ENCODE results near the gene MUCL1. TPM values are rescaled to one million over a fixed set of nuclear protein-coding genes. Genes with fewer than 3 reads are reported as not detected.

Gene MUCL1
- total RNA-seq, 1 experiment from 2014 or later: not detected

DNA sequence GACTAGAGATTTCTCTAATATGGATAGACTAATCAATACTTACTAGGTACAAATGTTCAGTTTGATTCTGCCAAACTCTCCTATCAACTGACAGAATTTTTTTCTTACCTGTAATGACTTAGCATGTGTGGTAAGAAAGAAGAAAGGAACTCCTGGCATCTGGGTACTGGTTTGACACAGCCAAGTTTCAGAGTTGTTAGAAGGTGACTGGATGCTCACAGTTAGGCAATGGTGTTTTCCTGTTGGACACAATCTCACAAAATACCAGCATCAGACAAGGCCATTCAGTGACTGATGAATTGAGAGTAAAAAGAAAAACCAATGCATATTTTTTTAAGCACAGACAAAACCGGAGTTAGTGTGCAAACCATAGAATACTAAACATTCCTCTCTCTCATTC is 4.2 kb downstream of the MUCL1 start:
- POLR2A ChIA-PET: no interaction called here
- Histone ChIP-seq H3K27me3 (ENCODE audit: control insufficient read depth, insufficient read depth, low read length) (peaks cover 11% of the 10 kb centered on the region), H3K4me3 (ENCODE audit: low read depth in 2 of 2, low read length in 2 of 2) (no peak overlapping the region), H3K9me3 (ENCODE audit: control insufficient read depth, insufficient read depth, low read depth, low read length) (no peaks in the 10 kb centered on the region), H3K36me3 (ENCODE audit: control insufficient read depth, insufficient read depth, low read length) (no peaks in the 10 kb centered on the region), H3K4me1 (ENCODE audit: control insufficient read depth, insufficient read depth, low read length) (no peaks in the 10 kb centered on the region), H3K27ac (ENCODE audit: low read length) (no peak overlapping the region)
- in situ Hi-C loops (cut with HindIII; ENCODE audit: low pct_unique_long_range_greater_than_20kb, low sequenced_read_pairs) (no loop called here), intact Hi-C loops (cut with micrococcal nuclease; ENCODE audit: unreplicated experiment) (loop anchor here (10.0 kb wide), 1 partner anchor 216 kb away; no protein-coding TSS in a partner anchor)
- CTCF ChIA-PET: no interaction called here
- no TSS peak for BruUV-seq (replicated peaks)
- no peak for ATAC-seq
- no peak for DNase-seq (ENCODE audit: low read depth, low spot score)
- TF ChIP-seq SIN3A (IDR thresholded peaks at IDR 0.05; ENCODE audit: borderline replicate concordance, insufficient read depth, low read depth, low read length): no peak
- no peak for TF ChIP-seq REST (IDR thresholded peaks at IDR 0.05; ENCODE audit: insufficient read depth in 1 of 2, low read depth in 2 of 2, low read length in 1 of 2)
- TF ChIP-seq TCF7L2 (IDR thresholded peaks at IDR 0.05; ENCODE audit: low read depth, low read length): no peak
- TF ChIP-seq, protein P1, sequence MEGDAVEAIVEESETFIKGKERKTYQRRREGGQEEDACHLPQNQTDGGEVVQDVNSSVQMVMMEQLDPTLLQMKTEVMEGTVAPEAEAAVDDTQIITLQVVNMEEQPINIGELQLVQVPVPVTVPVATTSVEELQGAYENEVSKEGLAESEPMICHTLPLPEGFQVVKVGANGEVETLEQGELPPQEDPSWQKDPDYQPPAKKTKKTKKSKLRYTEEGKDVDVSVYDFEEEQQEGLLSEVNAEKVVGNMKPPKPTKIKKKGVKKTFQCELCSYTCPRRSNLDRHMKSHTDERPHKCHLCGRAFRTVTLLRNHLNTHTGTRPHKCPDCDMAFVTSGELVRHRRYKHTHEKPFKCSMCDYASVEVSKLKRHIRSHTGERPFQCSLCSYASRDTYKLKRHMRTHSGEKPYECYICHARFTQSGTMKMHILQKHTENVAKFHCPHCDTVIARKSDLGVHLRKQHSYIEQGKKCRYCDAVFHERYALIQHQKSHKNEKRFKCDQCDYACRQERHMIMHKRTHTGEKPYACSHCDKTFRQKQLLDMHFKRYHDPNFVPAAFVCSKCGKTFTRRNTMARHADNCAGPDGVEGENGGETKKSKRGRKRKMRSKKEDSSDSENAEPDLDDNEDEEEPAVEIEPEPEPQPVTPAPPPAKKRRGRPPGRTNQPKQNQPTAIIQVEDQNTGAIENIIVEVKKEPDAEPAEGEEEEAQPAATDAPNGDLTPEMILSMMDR (IDR thresholded peaks at IDR 0.05): no peak

DNA sequence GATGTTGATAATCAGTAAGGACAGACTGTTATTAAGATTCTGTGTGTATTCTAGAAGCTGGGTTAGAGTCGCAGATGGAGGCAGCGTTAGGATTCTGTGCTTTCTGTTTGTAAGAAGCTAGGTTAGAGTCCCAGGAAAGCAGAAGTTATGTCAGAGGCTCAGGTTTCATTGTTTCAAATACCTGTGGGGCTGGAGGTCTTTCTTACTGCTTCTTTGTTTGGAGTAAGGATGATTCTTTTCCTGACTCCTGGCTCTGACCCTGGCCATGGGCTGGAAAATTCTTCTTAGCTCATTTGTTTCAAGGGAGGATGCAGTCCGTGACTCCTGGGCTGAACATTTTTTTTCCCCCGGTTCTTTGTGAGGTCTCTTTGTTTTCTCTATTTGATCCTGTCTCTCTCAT is 5.2 kb downstream of the MUCL1 start:
- in situ Hi-C loops (cut with HindIII; ENCODE audit: low pct_unique_long_range_greater_than_20kb, low sequenced_read_pairs) (no loop called here), intact Hi-C loops (cut with micrococcal nuclease; ENCODE audit: unreplicated experiment) (loop anchor here (10.0 kb wide), 1 partner anchor 215 kb away; no protein-coding TSS in a partner anchor)
- Histone ChIP-seq H3K27ac (ENCODE audit: low read length) (no peak overlapping the region), H3K4me3 (ENCODE audit: low read depth in 2 of 2, low read length in 2 of 2) (no peak overlapping the region), H3K27me3 (ENCODE audit: control insufficient read depth, insufficient read depth, low read length) (peaks cover 11% of the 10 kb centered on the region), H3K36me3 (ENCODE audit: control insufficient read depth, insufficient read depth, low read length) (no peaks in the 10 kb centered on the region), H3K9me3 (ENCODE audit: control insufficient read depth, insufficient read depth, low read depth, low read length) (no peaks in the 10 kb centered on the region), H3K4me1 (ENCODE audit: control insufficient read depth, insufficient read depth, low read length) (no peaks in the 10 kb centered on the region)
- ChIA-PET CTCF (no interaction called here), POLR2A (no interaction called here)
- TF ChIP-seq, protein P1 (IDR thresholded peaks at IDR 0.05): no peak
- TF ChIP-seq TCF7L2 (IDR thresholded peaks at IDR 0.05; ENCODE audit: low read depth, low read length): no peak
- no peak for TF ChIP-seq SIN3A (IDR thresholded peaks at IDR 0.05; ENCODE audit: borderline replicate concordance, insufficient read depth, low read depth, low read length)
- TF ChIP-seq REST (IDR thresholded peaks at IDR 0.05; ENCODE audit: insufficient read depth in 1 of 2, low read depth in 2 of 2, low read length in 1 of 2): no peak
- no peak for TF ChIP-seq POLR2AphosphoS5 (IDR thresholded peaks at IDR 0.05; ENCODE audit: low read depth, low read length)
- DNase-seq (ENCODE audit: low read depth, low spot score) (no peak), ATAC-seq (no peak)
- no TSS peak for BruUV-seq (replicated peaks)

Measured in Panc1 (cell line).